ENCODE data around the gene CA5B. TPM values are rescaled to one million over a fixed set of nuclear protein-coding genes. Genes with fewer than 3 reads are reported as not detected.
"Not testable (repeated sequence)": the region's sequence is repeated elsewhere in the genome, so short reads cannot be mapped to it uniquely, and the experiment has no call there.

CA5B gene
- total and polyA plus RNA-seq, 2 of the 8 experiments (the other 6 are each of a cell fraction or from before 2014, with no cell fraction given) = 3.3 to 8.6 TPM

GRCh38 chrX:15704273-15704672 lies 33.8 kb upstream of the CA5B start:
- H3K36me3 ChIP-seq (ENCODE audit: control insufficient read depth in 2 of 4, insufficient read depth in 4 of 4, low read length in 3 of 4); H4K5ac ChIP-seq (ENCODE audit: insufficient read length, low read depth, low read length); H2BK12ac ChIP-seq (ENCODE audit: low read depth, low read length); H2BK120ac ChIP-seq (replicated peaks; ENCODE audit: low read depth, low read length); H3K79me1 ChIP-seq (ENCODE audit: low read depth, low read length); H2BK15ac ChIP-seq (ENCODE audit: low read length); H3K4ac ChIP-seq (replicated peaks; ENCODE audit: insufficient read length, low read depth, low read length); H3K4me1 ChIP-seq (replicated peaks in 1 of 4; ENCODE audit: control insufficient read depth in 3 of 4, insufficient read depth in 4 of 4, low read length in 3 of 4); H3K27ac ChIP-seq (ENCODE audit: low read depth, low read length); H3K79me2 ChIP-seq (ENCODE audit: control insufficient read depth in 1 of 2, insufficient read depth in 2 of 2, low read length in 2 of 2); H4K91ac ChIP-seq (replicated peaks; ENCODE audit: insufficient read length, low read length); H3K9ac ChIP-seq (replicated peaks in 1 of 4; ENCODE audit: extremely low read depth in 1 of 4, low read depth in 3 of 4, low read length in 3 of 4); H3K23me2 ChIP-seq (ENCODE audit: low read depth, low read length); H4K20me1 ChIP-seq (replicated peaks in 1 of 2; ENCODE audit: control insufficient read depth in 1 of 2, insufficient read depth in 2 of 2, low read length in 2 of 2); H3K4me3 ChIP-seq (ENCODE audit: extremely low read depth in 1 of 4, insufficient read depth in 2 of 4, low read depth in 3 of 4, low read length in 4 of 4); H3K27me3 ChIP-seq (replicated peaks in 1 of 4; ENCODE audit: control insufficient read depth in 3 of 4, extremely low read depth in 1 of 4, insufficient read depth in 3 of 4, low read length in 3 of 4); H2BK5ac ChIP-seq (ENCODE audit: low read depth, low read length); POLR2A ChIA-PET (ENCODE audit: partially characterized antibody); H3K9me3 ChIP-seq (ENCODE audit: insufficient read depth in 2 of 2, low read depth in 1 of 2, low read length in 1 of 2); H3K56ac ChIP-seq (replicated peaks; ENCODE audit: insufficient read length, low read depth, low read length); H2BK20ac ChIP-seq (ENCODE audit: low read length); FAIRE-seq; H3K18ac ChIP-seq (ENCODE audit: extremely low read depth, low read length); H3K23ac ChIP-seq (ENCODE audit: insufficient read length); H2AK5ac ChIP-seq (ENCODE audit: low read depth, low read length); H3K14ac ChIP-seq (ENCODE audit: insufficient read length); H3K4me2 ChIP-seq (ENCODE audit: insufficient read depth in 1 of 2, low read depth in 2 of 2, low read length in 2 of 2); DNase-seq (ENCODE audit: low read depth in 1 of 2, low spot score in 2 of 2); H4K8ac ChIP-seq (ENCODE audit: extremely low read depth, insufficient read depth, low read length); H2AFZ ChIP-seq (ENCODE audit: low read length): not testable (repeated sequence)
- 95% methylated on average over 5 of the region's 8 CpGs; no CpG with 5 or more reads in 1 of the 2 experiments for WGBS, 2 experiments (ENCODE audit: extremely low coverage in 1 of 2, insufficient coverage in 1 of 2, insufficient read length in 1 of 2, insufficient replicate concordance in 2 of 2, low coverage in 1 of 2, low lambda C conversion rate in 2 of 2, missing lambda C conversion rate in 1 of 2)
- CTCF ChIA-PET (ENCODE audit: partially characterized antibody) = interaction anchor here (0.8 to 1.2 kb wide), 3 partner anchors 9 to 54 kb away, joined by 3 read pairs; no protein-coding TSS in a partner anchor
